ENCODE results near the gene RNF128. TPM values are rescaled to one million over a fixed set of nuclear protein-coding genes. Genes with fewer than 3 reads are reported as not detected.
"Not testable (repeated sequence)": the region's sequence is repeated elsewhere in the genome, so short reads cannot be mapped to it uniquely, and the experiment has no call there.

Gene RNF128
- total and polyA plus RNA-seq, 2 donors from 2014 or later: 18.4 to 18.9 TPM

- Histone ChIP-seq H3K9ac (ENCODE audit: low read length in 3 of 3) (no peak overlapping the region), H3K27me3 (ENCODE audit: control insufficient read depth, insufficient read depth, low read length) (no peaks in the 10 kb centered on the region), H3K4me3 (ENCODE audit: low read length in 3 of 3) (no peak overlapping the region), H3K27ac (ENCODE audit: low read depth in 2 of 2, low read length in 2 of 2) (no peak overlapping the region), H3K36me3 (ENCODE audit: control insufficient read depth in 2 of 3, insufficient read depth in 3 of 3, low read length in 3 of 3) (no peaks in the 10 kb centered on the region), H3K9me3 (ENCODE audit: control insufficient read depth in 2 of 3, insufficient read depth in 1 of 3, low read length in 3 of 3) (no peaks in the 10 kb centered on the region), H3K4me1 (ENCODE audit: control insufficient read depth in 2 of 3, insufficient read depth in 2 of 3, low read depth in 1 of 3, low read length in 3 of 3) (no peaks in the 10 kb centered on the region)
- TF ChIP-seq CTCF (IDR thresholded peaks at IDR 0.05; ENCODE audit: borderline replicate concordance, extremely low read depth, insufficient read depth): no peak
- DNase-seq (no peak), FAIRE-seq (no peak)
- intact Hi-C loops (cut with DNase I): no loop called here
Measured at GRCh38 chrX:106811131-106811910, 84.8 kb downstream of the RNF128 start.

- H3K36me3 ChIP-seq (ENCODE audit: control insufficient read depth in 2 of 3, insufficient read depth in 3 of 3, low read length in 3 of 3); H3K27me3 ChIP-seq (ENCODE audit: control insufficient read depth, insufficient read depth, low read length); H3K4me1 ChIP-seq (ENCODE audit: control insufficient read depth in 2 of 3, insufficient read depth in 2 of 3, low read depth in 1 of 3, low read length in 3 of 3); H3K9me3 ChIP-seq (ENCODE audit: control insufficient read depth in 2 of 3, insufficient read depth in 1 of 3, low read length in 3 of 3); H3K4me3 ChIP-seq (ENCODE audit: low read length in 3 of 3); FAIRE-seq; DNase-seq; H3K9ac ChIP-seq (ENCODE audit: low read length in 3 of 3); intact Hi-C loops (cut with DNase I); H3K27ac ChIP-seq (ENCODE audit: low read depth in 2 of 2, low read length in 2 of 2): not testable (repeated sequence)
Measured at GRCh38 chrX:106812930-106813329, 86.4 kb downstream of the RNF128 start.

GRCh38 chrX:106814093-106814492, 87.6 kb downstream of the RNF128 start:
- FAIRE-seq: not testable (repeated sequence)

More at GRCh38 chrX:106814093-106814492, 87.6 kb downstream of the RNF128 start:
- H3K4me1 ChIP-seq (ENCODE audit: control insufficient read depth in 2 of 3, insufficient read depth in 2 of 3, low read depth in 1 of 3, low read length in 3 of 3); DNase-seq; H3K4me3 ChIP-seq (ENCODE audit: low read length in 3 of 3); H3K27ac ChIP-seq (ENCODE audit: low read depth in 2 of 2, low read length in 2 of 2); H3K36me3 ChIP-seq (ENCODE audit: control insufficient read depth in 2 of 3, insufficient read depth in 3 of 3, low read length in 3 of 3); H3K9me3 ChIP-seq (ENCODE audit: control insufficient read depth in 2 of 3, insufficient read depth in 1 of 3, low read length in 3 of 3); H3K9ac ChIP-seq (ENCODE audit: low read length in 3 of 3); H3K27me3 ChIP-seq (ENCODE audit: control insufficient read depth, insufficient read depth, low read length); intact Hi-C loops (cut with DNase I): not testable (repeated sequence)

Other genes with a start within 250 kb of the RNF128 start
- 4.7 TPM for gene RADX, start 114.7 kb upstream of the RNF128 start, total RNA-seq
- 3.2 TPM for gene RADX, start 114.7 kb upstream of the RNF128 start, polyA plus RNA-seq (ENCODE audit: insufficient read depth, low read depth, low replicate concordance)
- gene TBC1D8B, start 76.0 kb downstream of the RNF128 start, total RNA-seq: 9.7 TPM
- 3.5 TPM for gene TBC1D8B, start 76.0 kb downstream of the RNF128 start, polyA plus RNA-seq (ENCODE audit: insufficient read depth, low read depth, low replicate concordance)
- 0.50 TPM for gene RIPPLY1, start 176.6 kb downstream of the RNF128 start, total RNA-seq
- 6.9 TPM for gene RIPPLY1, start 176.6 kb downstream of the RNF128 start, polyA plus RNA-seq (ENCODE audit: insufficient read depth, low read depth, low replicate concordance)
- gene CLDN2, start 193.7 kb downstream of the RNF128 start, total RNA-seq: 140 TPM
- gene CLDN2, start 193.7 kb downstream of the RNF128 start, polyA plus RNA-seq (ENCODE audit: insufficient read depth, low read depth, low replicate concordance): 74.1 TPM